SK-N-SH (cell line): Measurements from ENCODE around the gene PRUNE1. TPM values are rescaled to one million over a fixed set of nuclear protein-coding genes. Genes with fewer than 3 reads are reported as not detected.

Experiments used
- CTCF ChIA-PET: fragments of 300-600, 350-600 bp; formaldehyde crosslinking; extraction: SDS; loops from one replicate; lab custom pipeline; 2021; lab: Yijun Ruan, JAX
- POLR2A ChIA-PET: fragments of 350-600 bp; sonication (Branson Sonifier 250); formaldehyde crosslinking; extraction: SDS; loops from one replicate; lab custom pipeline; 2020; ENCODE audit warnings: antibody characterized with exemption, inconsistent platforms; lab: Yijun Ruan, JAX
- DNase-seq: peaks from one replicate; pipeline ENCODE4 v3.0.0; 2012
- H2AFZ ChIP-seq: fragments of 200-600 bp; sonication (generic); 2 replicates; pipeline ENCODE4 v1.8.1; 2016; ENCODE audit warnings: antibody characterized with exemption, mild to moderate bottlenecking, low read depth
- H3F3A ChIP-seq: fragments of 200-600 bp; sonication (generic); replicated peaks from 2 replicates; pipeline ENCODE3; 2016; ENCODE audit warnings: antibody characterized with exemption, mild to moderate bottlenecking; ENCODE audit not compliant: insufficient read depth
- H3K27ac ChIP-seq, 2 experiments: fragments of 200-500 bp in 1 of 2; fragments of 200-600 bp in 1 of 2; sonication (Bioruptor generic) in 1 of 2; sonication (generic), shearing (Covaris generic) in 1 of 2; 2 replicates each; pipeline versions ENCODE4 v1.5.1 to v1.6.1; 2014 to 2016; ENCODE audit warnings: low read depth in 2 of 2, inconsistent platforms in 1 of 2, low read length in 1 of 2, mild to moderate bottlenecking in 1 of 2, mixed read lengths in 1 of 2
- H3K27me3 ChIP-seq: fragments of 200-600 bp; sonication (generic), shearing (Covaris generic); 2 replicates; pipeline ENCODE4 v1.6.1; 2016; ENCODE audit warnings: mixed run types; ENCODE audit not compliant: insufficient read depth
- H3K36me3 ChIP-seq, 2 experiments: fragments of 200-500 bp in 1 of 2; fragments of 200-600 bp in 1 of 2; sonication (Bioruptor generic) in 1 of 2; sonication (generic) in 1 of 2; replicated peaks in 1 of 2; 2 replicates each; pipeline versions ENCODE3 to v1.5.1; 2014 to 2016; ENCODE audit warnings: low read length in 1 of 2, mild to moderate bottlenecking in 1 of 2; ENCODE audit not compliant: insufficient read depth in 2 of 2, control insufficient read depth in 1 of 2
- H3K4me1 ChIP-seq, 2 experiments: fragments of 200-500 bp in 1 of 2; fragments of 200-600 bp in 1 of 2; sonication (Bioruptor generic) in 1 of 2; sonication (generic), shearing (Covaris generic) in 1 of 2; 2 replicates each; pipeline versions ENCODE4 v1.5.1 to v1.6.1; 2014 to 2016; ENCODE audit warnings: low read depth in 1 of 2, low read length in 1 of 2, mixed run types in 1 of 2; ENCODE audit not compliant: insufficient read depth in 2 of 2, control insufficient read depth in 1 of 2
- H3K4me2 ChIP-seq: fragments of 200-600 bp; sonication (generic), shearing (Covaris generic); 2 replicates; pipeline ENCODE4 v1.6.1; 2017; ENCODE audit warnings: mixed run types
- H3K4me3 ChIP-seq, 2 experiments: fragments of 200-500 bp in 1 of 2; fragments of 200-600 bp in 1 of 2; sonication (Bioruptor generic) in 1 of 2; sonication (generic), shearing (Covaris generic) in 1 of 2; 2 replicates each; pipeline versions ENCODE4 v1.5.1 to v1.8.1; 2014 to 2016; ENCODE audit warnings: low read depth in 2 of 2, inconsistent platforms in 1 of 2, low read length in 1 of 2, mild to moderate bottlenecking in 1 of 2, mixed read lengths in 1 of 2, moderate library complexity in 1 of 2
- H3K79me2 ChIP-seq: fragments of 200-600 bp; sonication (generic); 2 replicates; pipeline ENCODE4 v1.8.1; 2017; ENCODE audit warnings: mild to moderate bottlenecking; ENCODE audit not compliant: insufficient read depth
- H3K9ac ChIP-seq: fragments of 200-600 bp; sonication (generic); 2 replicates; pipeline ENCODE4 v1.6.1; 2017; ENCODE audit warnings: mixed run types
- H3K9me2 ChIP-seq: fragments of 200-600 bp; sonication (generic); 2 replicates; pipeline ENCODE4 v1.6.1; 2017; ENCODE audit warnings: mixed run types
- H3K9me3 ChIP-seq: fragments of 200-600 bp; sonication (generic); 2 replicates; pipeline ENCODE4 v1.6.1; 2017; ENCODE audit warnings: mixed run types, mild to moderate bottlenecking, moderate library complexity
- H4K20me1 ChIP-seq: fragments of 200-600 bp; sonication (generic); 2 replicates; pipeline ENCODE4 v1.6.1; 2017; ENCODE audit warnings: mild to moderate bottlenecking, mixed run types; ENCODE audit not compliant: insufficient read depth
- CTCF ChIP-seq: fragments of 200-600 bp; sonication (generic); IDR thresholded peaks from 2 replicates; pipeline ENCODE4 v1.6.1; 2017; ENCODE audit warnings: antibody characterized with exemption, mild to moderate bottlenecking, moderate library complexity
- EZH2phosphoT487 ChIP-seq: fragments of 200-600 bp; sonication (generic); IDR thresholded peaks from 2 replicates; pipeline ENCODE4 v1.6.1; 2017; ENCODE audit warnings: low read depth, mixed run types, mild to moderate bottlenecking, antibody characterized with exemption, moderate library complexity, borderline replicate concordance
- FOSL2 ChIP-seq: IDR thresholded peaks from 2 replicates; pipeline ENCODE4 v1.4.0; 2012; ENCODE audit warnings: low read depth, mild to moderate bottlenecking, moderate library complexity, borderline replicate concordance
- FOXJ3 ChIP-seq: sonication (generic); formaldehyde crosslinking; IDR thresholded peaks from 2 replicates; pipeline ENCODE4 v1.5.1; 2020; ENCODE audit warnings: mild to moderate bottlenecking, missing genetic modification reagents
- GABPA ChIP-seq: IDR thresholded peaks from 2 replicates; pipeline ENCODE4 v1.4.0; 2012; ENCODE audit warnings: low read depth, mild to moderate bottlenecking
- IRF3 ChIP-seq: fragments of 150-350 bp; IDR thresholded peaks from 2 replicates; pipeline ENCODE4 v1.6.1; 2016; ENCODE audit warnings: mild to moderate bottlenecking, low read depth, low read length
- JUND ChIP-seq: IDR thresholded peaks from 2 replicates; pipeline ENCODE4 v1.4.0; 2012
- PBX3 ChIP-seq: IDR thresholded peaks from 2 replicates; pipeline ENCODE4; 2012
- RXRA ChIP-seq: IDR thresholded peaks from 2 replicates; pipeline ENCODE4 v1.4.0; 2012; ENCODE audit warnings: low read depth, mild to moderate bottlenecking, borderline replicate concordance
- SIN3A ChIP-seq: IDR thresholded peaks from 2 replicates; pipeline ENCODE4 v1.6.1; 2012; ENCODE audit warnings: low read depth, mild to moderate bottlenecking, low read length, moderate library complexity, borderline replicate concordance
- SMC3 ChIP-seq: IDR thresholded peaks from 2 replicates; pipeline ENCODE4 v1.6.1; 2012; ENCODE audit warnings: low read depth, low read length, improper control_type of control experiment
- USF1 ChIP-seq: IDR thresholded peaks from 2 replicates; pipeline ENCODE4 v1.4.0; 2012; ENCODE audit warnings: low read depth, borderline replicate concordance
- WGBS: methylation state at CpG from one replicate; pipeline ENCODE4 v1.1.6; 2017; ENCODE audit warnings: low lambda C conversion rate; 5-methylcytosine and 5-hydroxymethylcytosine counted together
- polyA plus RNA-seq, 3 experiments: library from polyadenylated mRNA; depleted of rRNA; stranded (reverse); fragments of >200 nt; gene quantifications; 2 replicates each; pipeline ENCODE4 v1.2.3, GENCODE V29; 2012
- TF ChIP-seq, protein P1 (sequence below): IDR thresholded peaks from 2 replicates; pipeline ENCODE4 v1.6.1; 2012; ENCODE audit warnings: mild to moderate bottlenecking, low read depth, low read length, moderate library complexity

Gene PRUNE1
- polyA plus RNA-seq, 1 of the 3 experiments (the other 2 are of a cell fraction), result 7.3 TPM

DNA sequence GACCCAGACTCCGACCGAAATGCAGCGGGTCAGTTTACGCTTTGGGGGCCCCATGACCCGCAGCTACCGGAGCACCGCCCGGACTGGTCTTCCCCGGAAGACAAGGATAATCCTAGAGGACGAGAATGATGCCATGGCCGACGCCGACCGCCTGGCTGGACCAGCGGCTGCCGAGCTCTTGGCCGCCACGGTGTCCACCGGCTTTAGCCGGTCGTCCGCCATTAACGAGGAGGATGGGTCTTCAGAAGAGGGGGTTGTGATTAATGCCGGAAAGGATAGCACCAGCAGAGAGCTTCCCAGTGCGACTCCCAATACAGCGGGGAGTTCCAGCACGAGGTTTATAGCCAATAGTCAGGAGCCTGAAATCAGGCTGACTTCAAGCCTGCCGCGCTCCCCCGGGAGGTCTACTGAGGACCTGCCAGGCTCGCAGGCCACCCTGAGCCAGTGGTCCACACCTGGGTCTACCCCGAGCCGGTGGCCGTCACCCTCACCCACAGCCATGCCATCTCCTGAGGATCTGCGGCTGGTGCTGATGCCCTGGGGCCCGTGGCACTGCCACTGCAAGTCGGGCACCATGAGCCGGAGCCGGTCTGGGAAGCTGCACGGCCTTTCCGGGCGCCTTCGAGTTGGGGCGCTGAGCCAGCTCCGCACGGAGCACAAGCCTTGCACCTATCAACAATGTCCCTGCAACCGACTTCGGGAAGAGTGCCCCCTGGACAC is 39.8 kb downstream of the PRUNE1 start (continued):
- peak; percentile 61 for TF ChIP-seq CTCF
- TF ChIP-seq RXRA, result no peak
- TF ChIP-seq IRF3, result no peak
- peak; percentile 20; the same call in 1 of the 2 replicates for TF ChIP-seq SIN3A
- no peak for TF ChIP-seq FOSL2
- TF ChIP-seq USF1, result no peak
- TF ChIP-seq JUND, result no peak
- TF ChIP-seq PBX3, result 0 out of 2 replicates have a peak, but pooled peaks have one; percentile 1
- no peak for TF ChIP-seq FOXJ3 (CRISPR knock-in tag)
- TF ChIP-seq EZH2phosphoT487, result no peak
- no peak; the same call in 1 of the 2 replicates for TF ChIP-seq GABPA

DNA sequence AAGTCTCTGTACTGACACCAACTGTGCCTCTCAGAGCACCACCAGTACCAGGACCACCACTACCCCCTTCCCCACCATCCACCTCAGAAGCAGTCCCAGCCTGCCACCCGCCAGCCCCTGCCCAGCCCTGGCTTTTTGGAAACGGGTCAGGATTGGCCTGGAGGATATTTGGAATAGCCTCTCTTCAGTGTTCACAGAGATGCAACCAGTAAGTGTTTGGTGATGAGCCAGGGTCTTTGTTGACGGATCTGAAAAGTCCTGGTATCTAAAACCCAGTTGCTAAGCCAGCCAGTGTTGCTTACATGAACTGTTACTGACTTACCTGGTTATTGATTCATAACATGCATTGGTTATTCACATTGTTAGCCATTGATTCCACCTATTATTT is 40.4 kb downstream of the PRUNE1 start:
- Histone ChIP-seq H4K20me1 (no peaks in the 10 kb centered on the region), H3K4me1 (peaks cover 0 to 12% of the 10 kb centered on the region in 2 experiments; a peak in 2 of 4 replicates), H3K9ac (peak overlapping the region; percentile 75; the same call in 1 of the 2 replicates), H3K4me2 (peak overlapping the region; percentile 95), H3F3A (peaks cover 34% of the 10 kb centered on the region), H3K9me3 (no peaks in the 10 kb centered on the region), H3K36me3 (peaks cover 26 to 33% of the 10 kb centered on the region in 2 experiments), H3K4me3 (peak overlapping the region; percentile 73 to 77), H3K9me2 (no peaks in the 10 kb centered on the region), H3K27ac (peak overlapping the region; percentile 70 to 95; a peak in 3 of 4 replicates), H3K79me2 (peaks cover 15% of the 10 kb centered on the region; the same call in 1 of the 2 replicates), H3K27me3 (no peaks in the 10 kb centered on the region), H2AFZ (no peak overlapping the region)
- WGBS, result 35% methylated on average over 3 of the region's 3 CpGs
- POLR2A ChIA-PET, result interaction anchor here (1.1 to 3.5 kb wide), 3 partner anchors 10 to 49 kb away, joined by 3 to 24 read pairs (median 9); partner anchors contain the start of genes CDC42SE1, MINDY1 and MLLT11
- DNase-seq, result peak; percentile 86
- TF ChIP-seq, protein P1, sequence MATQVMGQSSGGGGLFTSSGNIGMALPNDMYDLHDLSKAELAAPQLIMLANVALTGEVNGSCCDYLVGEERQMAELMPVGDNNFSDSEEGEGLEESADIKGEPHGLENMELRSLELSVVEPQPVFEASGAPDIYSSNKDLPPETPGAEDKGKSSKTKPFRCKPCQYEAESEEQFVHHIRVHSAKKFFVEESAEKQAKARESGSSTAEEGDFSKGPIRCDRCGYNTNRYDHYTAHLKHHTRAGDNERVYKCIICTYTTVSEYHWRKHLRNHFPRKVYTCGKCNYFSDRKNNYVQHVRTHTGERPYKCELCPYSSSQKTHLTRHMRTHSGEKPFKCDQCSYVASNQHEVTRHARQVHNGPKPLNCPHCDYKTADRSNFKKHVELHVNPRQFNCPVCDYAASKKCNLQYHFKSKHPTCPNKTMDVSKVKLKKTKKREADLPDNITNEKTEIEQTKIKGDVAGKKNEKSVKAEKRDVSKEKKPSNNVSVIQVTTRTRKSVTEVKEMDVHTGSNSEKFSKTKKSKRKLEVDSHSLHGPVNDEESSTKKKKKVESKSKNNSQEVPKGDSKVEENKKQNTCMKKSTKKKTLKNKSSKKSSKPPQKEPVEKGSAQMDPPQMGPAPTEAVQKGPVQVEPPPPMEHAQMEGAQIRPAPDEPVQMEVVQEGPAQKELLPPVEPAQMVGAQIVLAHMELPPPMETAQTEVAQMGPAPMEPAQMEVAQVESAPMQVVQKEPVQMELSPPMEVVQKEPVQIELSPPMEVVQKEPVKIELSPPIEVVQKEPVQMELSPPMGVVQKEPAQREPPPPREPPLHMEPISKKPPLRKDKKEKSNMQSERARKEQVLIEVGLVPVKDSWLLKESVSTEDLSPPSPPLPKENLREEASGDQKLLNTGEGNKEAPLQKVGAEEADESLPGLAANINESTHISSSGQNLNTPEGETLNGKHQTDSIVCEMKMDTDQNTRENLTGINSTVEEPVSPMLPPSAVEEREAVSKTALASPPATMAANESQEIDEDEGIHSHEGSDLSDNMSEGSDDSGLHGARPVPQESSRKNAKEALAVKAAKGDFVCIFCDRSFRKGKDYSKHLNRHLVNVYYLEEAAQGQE, result no peak
- TF ChIP-seq SMC3, result peak; percentile 18; the same call in 1 of the 2 replicates
- CTCF ChIA-PET, result interaction anchor here (0.6 to 4.4 kb wide), 10 partner anchors 11 to 96 kb away, joined by 3 to 67 read pairs (median 6); partner anchors contain the start of genes BNIPL, CDC42SE1, GABPB2 and MLLT11
